H1 (cell line): Measurements from ENCODE around the gene LGI4. TPM values are rescaled to one million over a fixed set of nuclear protein-coding genes. Genes with fewer than 3 reads are reported as not detected.

Source experiments
- CTCF ChIA-PET: fragments of 300-600 bp; sonication (Branson Sonifier 250); formaldehyde crosslinking; loops from one replicate; lab custom pipeline; 2021; ENCODE audit not compliant: partially characterized antibody; lab: Charles Lee
- POLR2A ChIA-PET: fragments of 300-600 bp; sonication (Branson Sonifier 250); formaldehyde crosslinking; loops from one replicate; lab custom pipeline; 2021; ENCODE audit warnings: inconsistent platforms; ENCODE audit not compliant: partially characterized antibody; lab: Charles Lee
- DNase-seq, 2 experiments: peaks; one replicate each; pipeline versions ENCODE4 v3.0.0 to v3.0.0-alpha.2; 2010 to 2022; ENCODE audit warnings: low spot score in 2 of 2, low read depth in 1 of 2, mixed read lengths in 1 of 2
- FAIRE-seq: peaks from 2 replicates; lab custom pipeline; 2011; peaks lifted over from hg19 to GRCh38; lab: Jason Lieb, UNC
- H2AFZ ChIP-seq: 2 replicates; pipeline ENCODE4 v1.8.1; 2012; ENCODE audit warnings: low read length, inconsistent platforms
- H2AK5ac ChIP-seq: 2 replicates; pipeline ENCODE4 v1.6.1; 2013; ENCODE audit warnings: low read depth, low read length
- H2BK120ac ChIP-seq: replicated peaks from 2 replicates; pipeline ENCODE3; 2013; ENCODE audit warnings: low read depth, low read length, inconsistent platforms
- H2BK12ac ChIP-seq: 2 replicates; pipeline ENCODE4 v1.6.1; 2013; ENCODE audit warnings: low read depth, low read length
- H2BK15ac ChIP-seq: 2 replicates; pipeline ENCODE4 v1.6.1; 2013; ENCODE audit warnings: low read length
- H2BK20ac ChIP-seq: 2 replicates; pipeline ENCODE4 v1.6.1; 2013; ENCODE audit warnings: low read length
- H2BK5ac ChIP-seq: 2 replicates; pipeline ENCODE4 v1.6.1; 2013; ENCODE audit warnings: low read depth, low read length
- H3K14ac ChIP-seq: 2 replicates; pipeline ENCODE4 v1.6.1; 2013; ENCODE audit warnings: inconsistent platforms; ENCODE audit not compliant: insufficient read length
- H3K18ac ChIP-seq: 2 replicates; pipeline ENCODE4 v1.6.1; 2013; ENCODE audit warnings: low read length; ENCODE audit errors: extremely low read depth
- H3K23ac ChIP-seq: 2 replicates; pipeline ENCODE4 v1.6.1; 2013; ENCODE audit warnings: inconsistent platforms; ENCODE audit not compliant: insufficient read length
- H3K23me2 ChIP-seq: 2 replicates; pipeline ENCODE4 v1.6.1; 2013; ENCODE audit warnings: low read depth, low read length
- H3K27ac ChIP-seq: 2 replicates; pipeline ENCODE4 v1.6.1; 2011; ENCODE audit warnings: low read depth, low read length, inconsistent platforms
- H3K27me3 ChIP-seq, 4 experiments: replicated peaks in 1 of 4; 1 replicate in 1 of 4; 2 replicates in 3 of 4; pipeline versions ENCODE4 v1.6.1 to v1.8.1; 2011 to 2013; ENCODE audit warnings: low read length in 3 of 4, mild to moderate bottlenecking in 3 of 4, inconsistent platforms in 2 of 4, mixed read lengths in 2 of 4, moderate library complexity in 1 of 4; ENCODE audit not compliant: control insufficient read depth in 3 of 4, insufficient read depth in 3 of 4; ENCODE audit errors: extremely low read depth in 1 of 4
- H3K36me3 ChIP-seq, 4 experiments: 2 replicates each; pipeline versions ENCODE4 v1.6.1 to v1.8.1; 2011 to 2013; ENCODE audit warnings: mild to moderate bottlenecking in 4 of 4, low read length in 3 of 4, moderate library complexity in 2 of 4, control low read depth in 1 of 4, inconsistent platforms in 1 of 4; ENCODE audit not compliant: insufficient read depth in 4 of 4, control insufficient read depth in 2 of 4
- H3K4ac ChIP-seq: replicated peaks from 2 replicates; pipeline ENCODE3; 2013; ENCODE audit warnings: low read length, low read depth, mixed read lengths, inconsistent platforms; ENCODE audit not compliant: insufficient read length
- H3K4me1 ChIP-seq, 4 experiments: replicated peaks in 1 of 4; 1 replicate in 1 of 4; 2 replicates in 3 of 4; pipeline versions ENCODE4 v1.6.1 to v1.8.1; 2011 to 2013; ENCODE audit warnings: low read length in 3 of 4, inconsistent platforms in 2 of 4, mixed read lengths in 1 of 4; ENCODE audit not compliant: insufficient read depth in 4 of 4, control insufficient read depth in 3 of 4
- H3K4me2 ChIP-seq, 2 experiments: 2 replicates each; pipeline versions ENCODE4 v1.6.1 to v1.8.1; 2011 to 2013; ENCODE audit warnings: low read depth in 2 of 2, low read length in 2 of 2, control low read depth in 1 of 2, inconsistent platforms in 1 of 2, mild to moderate bottlenecking in 1 of 2; ENCODE audit not compliant: insufficient read depth in 1 of 2
- H3K4me3 ChIP-seq, 4 experiments: fragments of 200-600, 300-600 bp in 1 of 4; sonication (generic), shearing (Covaris generic), sonication (Bioruptor Twin) in 1 of 4; 2 replicates each; pipeline versions ENCODE4 v1.5.1 to v1.8.1; 2011 to 2016; ENCODE audit warnings: low read length in 4 of 4, low read depth in 3 of 4, control low read depth in 2 of 4, inconsistent platforms in 2 of 4, mild to moderate bottlenecking in 2 of 4, mixed read lengths in 1 of 4, moderate library complexity in 1 of 4; ENCODE audit not compliant: insufficient read depth in 2 of 4; ENCODE audit errors: extremely low read depth in 1 of 4
- H3K56ac ChIP-seq: replicated peaks from 2 replicates; pipeline ENCODE3; 2013; ENCODE audit warnings: low read depth, mild to moderate bottlenecking, mixed read lengths, low read length, inconsistent platforms; ENCODE audit not compliant: insufficient read length
- H3K79me1 ChIP-seq: 2 replicates; pipeline ENCODE4 v1.6.1; 2013; ENCODE audit warnings: low read depth, low read length, control low read depth
- H3K79me2 ChIP-seq, 2 experiments: 2 replicates each; pipeline versions ENCODE4 v1.6.1 to v1.8.1; 2012 to 2013; ENCODE audit warnings: low read length in 2 of 2, mild to moderate bottlenecking in 2 of 2, inconsistent platforms in 1 of 2; ENCODE audit not compliant: insufficient read depth in 2 of 2, control insufficient read depth in 1 of 2
- H3K9ac ChIP-seq, 4 experiments: replicated peaks in 1 of 4; 1 replicate in 1 of 4; 2 replicates in 3 of 4; pipeline versions ENCODE4 v1.6.1 to v1.8.1; 2011 to 2013; ENCODE audit warnings: low read depth in 3 of 4, low read length in 3 of 4, control low read depth in 2 of 4, mild to moderate bottlenecking in 2 of 4, moderate library complexity in 2 of 4, inconsistent platforms in 1 of 4; ENCODE audit errors: extremely low read depth in 1 of 4
- H3K9me3 ChIP-seq, 2 experiments: 2 replicates each; pipeline versions ENCODE4 v1.6.1 to v1.8.1; 2012 to 2013; ENCODE audit warnings: mild to moderate bottlenecking in 2 of 2, moderate library complexity in 2 of 2, control low read depth in 1 of 2, inconsistent platforms in 1 of 2, low read depth in 1 of 2, low read length in 1 of 2, mixed read lengths in 1 of 2; ENCODE audit not compliant: insufficient read depth in 2 of 2
- H4K20me1 ChIP-seq, 2 experiments: replicated peaks in 1 of 2; 2 replicates each; pipeline versions ENCODE3 to v1.8.1; 2011 to 2013; ENCODE audit warnings: inconsistent platforms in 2 of 2, low read length in 2 of 2, mild to moderate bottlenecking in 1 of 2; ENCODE audit not compliant: insufficient read depth in 2 of 2, control insufficient read depth in 1 of 2
- H4K5ac ChIP-seq: 2 replicates; pipeline ENCODE4 v1.6.1; 2013; ENCODE audit warnings: low read length, low read depth, mixed read lengths, inconsistent platforms; ENCODE audit not compliant: insufficient read length
- H4K8ac ChIP-seq: 2 replicates; pipeline ENCODE4 v1.8.0; 2013; ENCODE audit warnings: mild to moderate bottlenecking, moderate library complexity, low read length, inconsistent platforms; ENCODE audit not compliant: insufficient read depth; ENCODE audit errors: extremely low read depth
- H4K91ac ChIP-seq: replicated peaks from 2 replicates; pipeline ENCODE3; 2013; ENCODE audit warnings: low read length, mixed read lengths, inconsistent platforms; ENCODE audit not compliant: insufficient read length
- BACH1 ChIP-seq: IDR thresholded peaks from 2 replicates; pipeline ENCODE4 v1.6.1; 2012; ENCODE audit warnings: low read length, improper control_type of control experiment
- FOSL1 ChIP-seq: IDR thresholded peaks from 2 replicates; pipeline ENCODE4 v1.6.1; 2011; ENCODE audit warnings: mild to moderate bottlenecking, low read depth, low read length, moderate library complexity; ENCODE audit not compliant: insufficient read depth
- RXRA ChIP-seq: IDR thresholded peaks from 2 replicates; pipeline ENCODE4 v1.6.1; 2011; ENCODE audit warnings: low read depth, mild to moderate bottlenecking, low read length, moderate library complexity; ENCODE audit not compliant: insufficient read depth
- SAP30 ChIP-seq: fragments of 300-600 bp; sonication (generic); IDR thresholded peaks from 2 replicates; pipeline ENCODE4 v1.7.1; 2012; ENCODE audit warnings: low read length, moderate library complexity, mild to moderate bottlenecking, inconsistent platforms; ENCODE audit not compliant: insufficient read depth, insufficient replicate concordance
- TAF1 ChIP-seq: IDR thresholded peaks from 2 replicates; pipeline ENCODE4 v1.6.1; 2011; ENCODE audit warnings: mild to moderate bottlenecking, low read depth, low read length
- WGBS, 2 experiments: shearing (Covaris generic) in 1 of 2; methylation state at CpG; one replicate each; pipeline versions ENCODE4 v1.1.6 to v1.1.7; 2013 to 2015; ENCODE audit warnings: low lambda C conversion rate in 2 of 2, mixed read lengths in 2 of 2, inconsistent platforms in 1 of 2, low coverage in 1 of 2, missing lambda C conversion rate in 1 of 2; ENCODE audit not compliant: insufficient replicate concordance in 2 of 2, insufficient coverage in 1 of 2, insufficient read length in 1 of 2; ENCODE audit errors: extremely low coverage in 1 of 2, missing lambda C conversion rate in 1 of 2; 5-methylcytosine and 5-hydroxymethylcytosine counted together
- polyA plus RNA-seq, 7 experiments: library from polyadenylated mRNA; depleted of rRNA in 3 of 7; stranded (reverse) in 5 of 7; unstranded in 2 of 7; fragments of >200 nt in 5 of 7; fragments of 200-250 nt in 2 of 7; gene quantifications; 1 replicate in 5 of 7; 2 replicates in 1 of 7; 4 replicates in 1 of 7; pipeline versions ENCODE4 v1.2.1 to v1.2.3, GENCODE V29; 2011 to 2013; ENCODE audit warnings: missing spikeins in 2 of 7, mixed read lengths in 2 of 7
- total RNA-seq: library from RNA; stranded (reverse); fragmentation: NEBNext Ultra II Directional; extraction: Animal tissue kit (Norgen Biotek cat#: 25700); gene quantifications from 2 replicates; pipeline ENCODE4 v1.2.1, GENCODE V29; 2021

LGI4 gene
- total and polyA plus RNA-seq, 2 of the 8 experiments (the other 6 are each of a cell fraction or from before 2014, with no cell fraction given), result 2.0 to 8.2 TPM

DNA sequence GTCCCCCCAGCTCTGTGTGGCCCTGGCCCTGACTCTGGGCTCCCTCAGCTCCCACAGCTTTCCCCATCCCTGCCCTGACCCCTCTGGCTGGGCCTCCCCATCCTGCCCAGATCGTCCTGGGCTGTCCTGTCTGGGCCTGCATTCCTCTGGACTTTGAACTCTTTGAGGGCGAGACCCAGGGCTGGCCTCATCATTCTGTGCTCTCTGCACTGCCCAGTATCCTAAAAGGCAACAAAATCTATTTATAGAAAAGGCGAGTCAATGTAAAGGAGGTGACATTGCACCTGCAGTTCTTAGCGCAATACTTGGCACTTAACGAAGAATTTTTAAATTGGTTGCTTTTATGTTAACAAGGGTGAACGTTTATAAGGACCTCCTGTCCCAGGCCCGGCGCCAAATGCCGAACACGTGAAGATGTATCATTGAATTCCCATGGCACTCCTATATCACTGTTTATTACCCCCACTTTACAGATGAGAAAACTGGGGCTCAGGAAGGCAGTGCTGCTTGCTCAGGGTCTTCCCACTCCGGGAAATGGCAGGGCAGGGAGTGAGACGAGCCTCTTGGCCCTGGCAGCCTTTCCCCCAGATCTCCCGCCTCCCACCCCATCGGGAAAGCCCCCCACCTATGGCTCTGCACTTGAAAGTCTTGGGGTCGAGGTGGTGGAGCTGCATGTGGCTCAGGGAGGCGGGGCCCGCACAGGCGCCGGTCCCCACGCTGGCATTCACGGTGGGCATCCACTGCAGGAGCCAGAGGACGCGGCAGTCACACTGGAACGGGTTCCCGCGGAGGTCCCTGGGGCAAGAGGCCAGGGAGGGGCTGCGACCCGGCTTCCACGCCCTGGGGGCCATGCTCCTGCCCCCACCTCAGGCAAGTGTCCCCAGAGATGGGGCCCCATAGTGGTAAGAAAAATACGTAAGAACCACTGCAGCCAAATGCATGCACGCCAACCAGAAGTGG is 3.8 kb downstream of the LGI4 start:
- H2BK12ac ChIP-seq, result no peak overlapping the region
- no peak overlapping the region for H2BK120ac ChIP-seq
- H2BK15ac ChIP-seq, result 0 out of 2 replicates have a peak overlapping the region, but pooled peaks have one; percentile 3
- CTCF ChIA-PET, result interaction anchor here (0.8 to 1.6 kb wide), 2 partner anchors 14 to 16 kb away, joined by 3 read pairs; no protein-coding TSS in a partner anchor
- H3K56ac ChIP-seq, result no peak overlapping the region
- no peak overlapping the region for H3K27ac ChIP-seq
- H4K8ac ChIP-seq, result no peak overlapping the region
- no peak overlapping the region for H2AFZ ChIP-seq
- no peak overlapping the region for H3K14ac ChIP-seq
- no peak overlapping the region for H3K4me2 ChIP-seq
- H3K79me2 ChIP-seq, result no peaks in the 10 kb centered on the region
- no peaks in the 10 kb centered on the region for H3K79me1 ChIP-seq
- no peak overlapping the region for H4K5ac ChIP-seq
- peaks cover 3 to 11% (median 6%) of the 10 kb centered on the region in 4 experiments; a peak in 5 of 7 replicates for H3K4me1 ChIP-seq
- POLR2A ChIA-PET, result interaction anchor here (0.6 kb wide), 1 partner anchor 19 kb away, joined by 3 read pairs; no protein-coding TSS in a partner anchor
- H4K20me1 ChIP-seq, result no peaks in the 10 kb centered on the region
- H2BK5ac ChIP-seq, result no peak overlapping the region
- H2BK20ac ChIP-seq, result no peak overlapping the region
- H3K23ac ChIP-seq, result no peak overlapping the region
- H3K4ac ChIP-seq, result no peak overlapping the region
- 87% methylated on average over 22 of the region's 31 CpGs; no CpG with 5 or more reads in 1 of the 2 experiments for WGBS, 2 experiments
- H3K9me3 ChIP-seq, result no peaks in the 10 kb centered on the region
- no peaks in the 10 kb centered on the region; a peak in 1 of 7 replicates for H3K27me3 ChIP-seq
- no peak overlapping the region for H2AK5ac ChIP-seq
- H3K9ac ChIP-seq, result no peak overlapping the region
- TF ChIP-seq SAP30 (no peak), RXRA (no peak), TAF1 (no peak), FOSL1 (no peak), BACH1 (no peak)
- no peaks in the 10 kb centered on the region for H3K36me3 ChIP-seq
- no peak overlapping the region for H3K4me3 ChIP-seq
- FAIRE-seq (no peak), DNase-seq (no peak)
- H3K18ac ChIP-seq, result no peak overlapping the region
- no peak overlapping the region for H4K91ac ChIP-seq
- peaks cover 4% of the 10 kb centered on the region for H3K23me2 ChIP-seq
